ENCODE data around the gene CLTRN.
"Not testable (repeated sequence)": the region's sequence is repeated elsewhere in the genome, so short reads cannot be mapped to it uniquely, and the experiment has no call there.

CLTRN gene

DNA sequence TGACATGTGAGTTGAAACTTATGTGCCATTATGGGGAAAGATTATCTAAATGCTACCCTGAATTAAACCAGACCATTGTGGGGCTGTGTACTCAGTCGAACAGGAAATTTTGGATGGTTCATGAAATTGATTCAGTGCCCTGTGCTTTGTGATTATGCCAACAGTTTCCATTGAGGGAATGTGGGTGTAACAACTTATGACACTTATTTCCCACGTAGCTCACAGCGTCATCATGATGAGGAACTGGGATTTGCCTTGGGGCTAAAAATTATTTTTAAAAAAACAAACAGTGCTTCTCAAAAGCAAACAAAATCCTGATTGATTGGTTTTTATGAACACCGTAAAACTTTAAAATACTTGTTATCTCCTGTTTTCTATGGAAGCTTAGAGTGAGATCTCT is 8.3 kb upstream of the CLTRN start:
- Histone ChIP-seq H3K27me3 (replicated peaks) (peaks cover 2% of the 10 kb centered on the region), H3K27ac (no peak overlapping the region), H3K4me3 (ENCODE audit: low read depth, low read length) (no peak overlapping the region), H3K36me3 (replicated peaks) (no peaks in the 10 kb centered on the region)
- TF ChIP-seq CTCF (IDR thresholded peaks at IDR 0.05; ENCODE audit: low read depth, low read length, missing control alignments) = no peak
- DNase-seq = no peak
- in situ Hi-C loops (cut with HindIII; ENCODE audit: low pct_ligation_motif_present, low sequenced_read_pairs) = no loop called here

DNA sequence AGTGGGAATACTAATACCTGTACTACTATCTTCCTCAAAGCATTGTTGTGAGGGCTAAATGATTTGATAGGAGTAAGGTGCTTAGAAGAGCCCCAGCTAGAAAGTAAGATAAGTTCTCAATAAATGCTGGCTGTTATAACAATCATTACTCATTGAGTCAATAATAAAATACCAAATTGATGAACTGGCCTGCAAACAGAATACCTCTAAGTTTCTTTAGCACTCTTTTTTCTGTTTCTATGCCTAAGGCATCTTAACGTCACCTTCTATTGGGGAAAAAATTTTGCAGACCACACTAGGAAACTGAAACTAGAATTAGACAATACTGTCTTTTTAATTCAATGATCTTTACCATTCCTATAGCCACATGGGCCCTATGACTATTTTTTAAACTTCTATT is 1.2 kb downstream of the CLTRN start:
- TF ChIP-seq CTCF (IDR thresholded peaks at IDR 0.05; ENCODE audit: low read depth, low read length, missing control alignments) = no peak
- in situ Hi-C loops (cut with HindIII; ENCODE audit: low pct_ligation_motif_present, low sequenced_read_pairs) = no loop called here
- no peak overlapping the region for H3K27ac ChIP-seq

GRCh38 chrX:15654804-15655203 is 9.8 kb downstream of the CLTRN start:
- not testable (repeated sequence) for H3K27ac ChIP-seq; DNase-seq; H3K27me3 ChIP-seq (replicated peaks)

More for the DNA sequence above, 1.2 kb downstream of the CLTRN start:
- no peaks in the 10 kb centered on the region for H3K36me3 ChIP-seq (replicated peaks)
- no peak overlapping the region for H3K4me3 ChIP-seq (ENCODE audit: low read depth, low read length)
- H3K27me3 ChIP-seq (replicated peaks) = peaks cover 2% of the 10 kb centered on the region
- DNase-seq = no peak

GRCh38 chrX:15653961-15654360 is 10.6 kb downstream of the CLTRN start:
- in situ Hi-C loops (cut with HindIII; ENCODE audit: low pct_ligation_motif_present, low sequenced_read_pairs) = no loop called here
- Histone ChIP-seq H3K27me3 (replicated peaks) (no peaks in the 10 kb centered on the region), H3K27ac (no peak overlapping the region), H3K4me3 (ENCODE audit: low read depth, low read length) (no peak overlapping the region), H3K36me3 (replicated peaks) (no peaks in the 10 kb centered on the region)
- TF ChIP-seq CTCF (IDR thresholded peaks at IDR 0.05; ENCODE audit: low read depth, low read length, missing control alignments) = no peak
- DNase-seq = no peak

More at GRCh38 chrX:15654804-15655203, 9.8 kb downstream of the CLTRN start:
- H3K4me3 ChIP-seq (ENCODE audit: low read depth, low read length); H3K36me3 ChIP-seq (replicated peaks); in situ Hi-C loops (cut with HindIII; ENCODE audit: low pct_ligation_motif_present, low sequenced_read_pairs): not testable (repeated sequence)

DNA sequence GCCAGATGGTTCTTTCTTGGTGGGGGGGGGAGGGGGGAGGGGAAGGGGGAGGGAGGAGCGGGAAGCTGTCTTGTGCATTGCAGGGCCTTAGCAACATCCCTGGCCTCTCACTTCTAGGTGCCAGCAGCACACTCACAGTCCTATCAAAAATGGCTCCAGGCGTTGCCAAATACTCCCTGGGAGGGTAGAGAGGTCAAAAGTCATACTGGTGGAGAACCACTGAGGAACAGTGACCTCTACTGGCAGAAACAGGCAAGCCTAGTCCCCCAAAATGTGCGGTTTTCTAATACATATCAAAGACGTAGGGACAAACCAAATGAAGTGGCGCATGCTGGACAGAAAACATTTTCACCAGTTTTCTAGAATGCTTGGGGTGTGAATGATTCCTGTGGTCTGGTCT is 17.1 kb downstream of the CLTRN start:
- H3K27me3 ChIP-seq (replicated peaks); H3K36me3 ChIP-seq (replicated peaks); DNase-seq; in situ Hi-C loops (cut with HindIII; ENCODE audit: low pct_ligation_motif_present, low sequenced_read_pairs); H3K4me3 ChIP-seq (ENCODE audit: low read depth, low read length); H3K27ac ChIP-seq: not testable (repeated sequence)

GRCh38 chrX:15646543-15646942 is 18.1 kb downstream of the CLTRN start:
- no peak overlapping the region for H3K4me3 ChIP-seq (ENCODE audit: low read depth, low read length)
- TF ChIP-seq CTCF (IDR thresholded peaks at IDR 0.05; ENCODE audit: low read depth, low read length, missing control alignments) = no peak
- no peaks in the 10 kb centered on the region for H3K27me3 ChIP-seq (replicated peaks)
- H3K27ac ChIP-seq = no peak overlapping the region
- in situ Hi-C loops (cut with HindIII; ENCODE audit: low pct_ligation_motif_present, low sequenced_read_pairs) = no loop called here
- H3K36me3 ChIP-seq (replicated peaks) = no peaks in the 10 kb centered on the region
- DNase-seq = no peak

GRCh38 chrX:15646031-15646430 is 18.6 kb downstream of the CLTRN start:
- DNase-seq = no peak
- in situ Hi-C loops (cut with HindIII; ENCODE audit: low pct_ligation_motif_present, low sequenced_read_pairs) = no loop called here
- no peak for TF ChIP-seq CTCF (IDR thresholded peaks at IDR 0.05; ENCODE audit: low read depth, low read length, missing control alignments)
- H3K27me3 ChIP-seq (replicated peaks) = no peaks in the 10 kb centered on the region
- no peak overlapping the region for H3K4me3 ChIP-seq (ENCODE audit: low read depth, low read length)
- no peak overlapping the region for H3K27ac ChIP-seq
- no peaks in the 10 kb centered on the region for H3K36me3 ChIP-seq (replicated peaks)

Data from brain microvascular endothelial cell (primary cell).